HG03460 (cell line): ENCODE measurements around the gene NDUFB5.

Experiments
- ATAC-seq: cut with Tn5 transposase; IDR thresholded peaks from one replicate; pipeline ENCODE4 v1.9.1; 2021; ENCODE audit not compliant: unreplicated experiment

The NDUFB5 gene

GRCh38 chr3:179676081-179676480 is 71.5 kb downstream of the NDUFB5 start:
- ATAC-seq: no peak
